K562 (cell line): ENCODE results near the gene POP5. TPM values are rescaled to one million over a fixed set of nuclear protein-coding genes. Genes with fewer than 3 reads are reported as not detected.

Experiments used
- BMI1 ChIP-seq: fragments of 150-350 bp; IDR thresholded peaks from 2 replicates; pipeline ENCODE4 v1.6.1; 2014; ENCODE audit warnings: low read length
- CBX5 ChIP-seq: IDR thresholded peaks from 2 replicates; pipeline ENCODE4 v1.6.1; 2014; ENCODE audit warnings: low read depth, borderline replicate concordance
- CGGBP1 ChIP-seq: fragments of 250-450 bp; sonication (Bioruptor Pico); IDR thresholded peaks from 2 replicates; pipeline ENCODE4 v1.9.0; 2021; ENCODE audit warnings: mild to moderate bottlenecking
- CHD4 ChIP-seq: fragments of 200-600 bp; sonication (generic); IDR thresholded peaks from 3 replicates; pipeline ENCODE4 v1.6.1; 2012; ENCODE audit warnings: low read depth, mild to moderate bottlenecking, mixed read lengths, low read length, inconsistent platforms; ENCODE audit not compliant: insufficient read depth, insufficient replicate concordance, poor library complexity, severe bottlenecking
- FOXK1 ChIP-seq: sonication (generic); formaldehyde crosslinking; IDR thresholded peaks from 2 replicates; pipeline ENCODE4 v1.8.0; 2022; ENCODE audit warnings: missing genetic modification reagents, mild to moderate bottlenecking, borderline replicate concordance
- FOXK2 ChIP-seq, 2 experiments: fragments of 450-650 bp; IDR thresholded peaks in 1 of 2; conservative IDR thresholded peaks in 1 of 2; 2 replicates each; pipeline ENCODE4 v1.6.1; 2016; ENCODE audit warnings: low read depth in 2 of 2, mild to moderate bottlenecking in 1 of 2
- HCFC1 ChIP-seq: IDR thresholded peaks from 2 replicates; pipeline ENCODE4 v1.6.1; 2012; ENCODE audit warnings: low read depth, low read length, improper control_type of control experiment
- NELFE ChIP-seq: IDR thresholded peaks from 2 replicates; pipeline ENCODE4 v1.6.1; 2011; ENCODE audit warnings: mild to moderate bottlenecking; ENCODE audit not compliant: insufficient read depth, insufficient read length
- NR0B1 ChIP-seq: fragments of 450-650 bp; IDR thresholded peaks from one replicate; pipeline ENCODE4 v1.6.1; 2018; ENCODE audit warnings: mild to moderate bottlenecking, moderate library complexity; ENCODE audit not compliant: partially characterized antibody
- NUFIP1 ChIP-seq: fragments of 450-650 bp; IDR thresholded peaks from 2 replicates; pipeline ENCODE4 v1.6.1; 2018; ENCODE audit not compliant: partially characterized antibody
- POLR2AphosphoS5 ChIP-seq: IDR thresholded peaks from 2 replicates; pipeline ENCODE4 v1.6.1; 2011; ENCODE audit warnings: mild to moderate bottlenecking, low read depth, low read length, moderate library complexity; ENCODE audit not compliant: control insufficient read depth, insufficient read depth
- PREB ChIP-seq: sonication (generic); formaldehyde crosslinking; IDR thresholded peaks from 2 replicates; pipeline ENCODE4 v1.8.1; 2023; ENCODE audit warnings: mild to moderate bottlenecking, missing genetic modification reagents
- SIN3B ChIP-seq: fragments of 450-650 bp; IDR thresholded peaks from 2 replicates; pipeline ENCODE4 v1.6.1; 2017; ENCODE audit warnings: low read depth, mild to moderate bottlenecking, moderate library complexity
- STAG1 ChIP-seq: sonication (generic); formaldehyde crosslinking; IDR thresholded peaks from 2 replicates; pipeline ENCODE4 v1.5.0; 2020; ENCODE audit warnings: missing genetic modification reagents, borderline replicate concordance
- TCFL5 ChIP-seq: fragments of 250-450 bp; sonication (Bioruptor Pico); conservative IDR thresholded peaks from 2 replicates; pipeline ENCODE4 v1.6.1; 2021; ENCODE audit warnings: mild to moderate bottlenecking, moderate library complexity, matching md5 sums
- ZBTB8A ChIP-seq: fragments of 450-650 bp; IDR thresholded peaks from 2 replicates; pipeline ENCODE4 v1.6.1; 2018; ENCODE audit warnings: mild to moderate bottlenecking, moderate library complexity; ENCODE audit not compliant: partially characterized antibody
- ZHX1 ChIP-seq: fragments of 150-350 bp; conservative IDR thresholded peaks from 2 replicates; pipeline ENCODE4 v1.6.1; 2014; ENCODE audit warnings: low read length
- ZNF134 ChIP-seq: fragments of 250-450 bp; sonication (Bioruptor Pico); conservative IDR thresholded peaks from 2 replicates; pipeline ENCODE4 v1.4.0; 2020
- ZNF232 ChIP-seq: sonication (generic); formaldehyde crosslinking; IDR thresholded peaks from 2 replicates; pipeline ENCODE4 v1.8.0; 2022; ENCODE audit warnings: mild to moderate bottlenecking, missing genetic modification reagents
- polyA plus RNA-seq, 8 experiments: library from polyadenylated mRNA; depleted of rRNA in 4 of 8; stranded (reverse) in 5 of 8; unstranded in 3 of 8; fragments of >200 nt; fragmentation: Nextera tagmentation in 2 of 8; fragmentation: Illumina TruSeq in 1 of 8; extraction: Ambion mirVana in 2 of 8; extraction: Trizol in 1 of 8; gene quantifications; 2 replicates each; pipeline versions ENCODE4 v1.2.1 to v1.2.3, GENCODE V29; 2011 to 2014; ENCODE audit warnings: inconsistent platforms in 1 of 8, missing spikeins in 1 of 8
- total RNA-seq, 7 experiments: library from RNA; depleted of rRNA in 6 of 7; stranded (reverse); fragments of >200 nt in 6 of 7; fragmentation: Illumina TruSeq in 2 of 7; extraction: Trizol in 2 of 7; gene quantifications; 2 replicates each; pipeline versions ENCODE4 v1.2.1 to v1.2.3, GENCODE V29; 2011 to 2021; ENCODE audit warnings: low replicate concordance in 1 of 7

POP5 gene
- total and polyA plus RNA-seq, 9 of the 15 experiments (the other 6 are each of a cell fraction or from before 2014, with no cell fraction given): 57.5 to 253 (median 73.8) TPM

GRCh38 chr12:120528861-120529525, 52.2 kb downstream of the POP5 start, which contains the start of gene COQ5 (continued):
- TF ChIP-seq NR0B1 (no peak), TCFL5 (CRISPR knock-in tag) (no peak), NUFIP1 (no peak), BMI1 (no peak), STAG1 (no peak), POLR2AphosphoS5 (peak; percentile 94), FOXK2 (conservative IDR thresholded peaks at IDR 0.05 in 1 of 2, IDR thresholded peaks at IDR 0.05 in 1 of 2; ENCODE audit: low read depth in 2 of 2) (peak; percentile 82 to 83; a peak in 3 of 4 replicates), FOXK1 (0 out of 2 replicates have a peak, but pooled peaks have one; percentile 48), CHD4 (no peak), ZHX1 (peak; percentile 74; the same call in 1 of the 2 replicates), CGGBP1 (CRISPR knock-in tag) (no peak), PREB (CRISPR knock-in tag) (0 out of 2 replicates have a peak, but pooled peaks have one; percentile 38), SIN3B (peak; percentile 90), NELFE (no peak), HCFC1 (peak; percentile 71), ZNF134 (no peak), ZNF232 (0 out of 2 replicates have a peak, but pooled peaks have one; percentile 58), ZBTB8A (peak; percentile 25), CBX5 (peak; percentile 9; the same call in 1 of the 2 replicates)
